ENCODE data around the gene INSM2.

Gene INSM2

DNA sequence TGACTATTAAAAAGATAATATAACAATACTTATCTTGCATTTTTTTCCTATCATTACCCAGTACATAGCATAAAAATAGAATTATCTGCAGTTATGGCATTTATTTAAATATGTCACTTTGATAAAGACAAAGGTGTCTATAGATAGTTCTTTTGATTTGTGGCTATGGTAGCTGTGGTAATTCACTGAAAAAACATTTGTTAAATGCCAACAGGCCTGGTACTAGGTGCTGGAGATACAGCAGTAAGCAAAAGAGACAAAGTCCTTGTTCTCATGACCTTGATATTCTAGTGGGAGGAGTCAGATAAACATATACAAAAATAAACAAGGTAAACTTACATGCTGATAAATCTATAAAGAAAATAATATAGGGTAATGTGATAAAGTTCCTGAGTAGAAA lies 44.7 kb downstream of the INSM2 start:
- TF ChIP-seq, protein P1, sequence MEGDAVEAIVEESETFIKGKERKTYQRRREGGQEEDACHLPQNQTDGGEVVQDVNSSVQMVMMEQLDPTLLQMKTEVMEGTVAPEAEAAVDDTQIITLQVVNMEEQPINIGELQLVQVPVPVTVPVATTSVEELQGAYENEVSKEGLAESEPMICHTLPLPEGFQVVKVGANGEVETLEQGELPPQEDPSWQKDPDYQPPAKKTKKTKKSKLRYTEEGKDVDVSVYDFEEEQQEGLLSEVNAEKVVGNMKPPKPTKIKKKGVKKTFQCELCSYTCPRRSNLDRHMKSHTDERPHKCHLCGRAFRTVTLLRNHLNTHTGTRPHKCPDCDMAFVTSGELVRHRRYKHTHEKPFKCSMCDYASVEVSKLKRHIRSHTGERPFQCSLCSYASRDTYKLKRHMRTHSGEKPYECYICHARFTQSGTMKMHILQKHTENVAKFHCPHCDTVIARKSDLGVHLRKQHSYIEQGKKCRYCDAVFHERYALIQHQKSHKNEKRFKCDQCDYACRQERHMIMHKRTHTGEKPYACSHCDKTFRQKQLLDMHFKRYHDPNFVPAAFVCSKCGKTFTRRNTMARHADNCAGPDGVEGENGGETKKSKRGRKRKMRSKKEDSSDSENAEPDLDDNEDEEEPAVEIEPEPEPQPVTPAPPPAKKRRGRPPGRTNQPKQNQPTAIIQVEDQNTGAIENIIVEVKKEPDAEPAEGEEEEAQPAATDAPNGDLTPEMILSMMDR (IDR thresholded peaks at IDR 0.05; ENCODE audit: low read depth, low read length, missing control alignments): no peak
- no peak overlapping the region for H3K4me3 ChIP-seq (ENCODE audit: low read depth, low read length)
- no peak for DNase-seq (ENCODE audit: low read depth)
